Calu3 (cell line): ENCODE data around the gene GGT6. TPM values are rescaled to one million over a fixed set of nuclear protein-coding genes. Genes with fewer than 3 reads are reported as not detected.

Experiments used
- BruUV-seq: library from RNA; stranded (reverse); fragments of 400-500 nt; replicated peaks from 2 replicates; lab custom pipeline; 2021; lab: Mats Ljungman, UMichigan
- CTCF ChIA-PET: fragments of 300-600 bp; sonication (Branson Sonifier 250); formaldehyde crosslinking; loops from one replicate; lab custom pipeline; 2022; ENCODE audit warnings: antibody characterized with exemption; lab: Charles Lee
- DNase-seq: peaks from one replicate; pipeline ENCODE4 v3.0.0; 2022
- H3K27ac Mint-ChIP-seq: one replicate; pipeline ENCODE4 v1.8.0; 2022; ENCODE audit warnings: mixed read lengths; ENCODE audit not compliant: unreplicated experiment
- H3K27me3 Mint-ChIP-seq: one replicate; pipeline ENCODE4 v1.8.0; 2022; ENCODE audit warnings: mixed read lengths; ENCODE audit not compliant: unreplicated experiment
- H3K36me3 Mint-ChIP-seq: one replicate; pipeline ENCODE4 v1.8.0; 2022; ENCODE audit warnings: mild to moderate bottlenecking, moderate library complexity, mixed read lengths; ENCODE audit not compliant: insufficient read depth, unreplicated experiment
- H3K4me1 Mint-ChIP-seq: one replicate; pipeline ENCODE4 v1.8.0; 2022; ENCODE audit warnings: mild to moderate bottlenecking, low read depth, mixed read lengths; ENCODE audit not compliant: unreplicated experiment
- H3K4me3 Mint-ChIP-seq: one replicate; pipeline ENCODE4 v1.8.0; 2022; ENCODE audit warnings: mild to moderate bottlenecking, low read depth, moderate library complexity, mixed read lengths; ENCODE audit not compliant: unreplicated experiment
- H3K9me3 Mint-ChIP-seq: one replicate; pipeline ENCODE4 v1.8.0; 2022; ENCODE audit warnings: low read depth, mixed read lengths; ENCODE audit not compliant: unreplicated experiment
- CTCF ChIP-seq: fragments of 200-600 bp; IDR thresholded peaks from one replicate; pipeline ENCODE4 v1.8.0; 2022; ENCODE audit warnings: antibody characterized with exemption; ENCODE audit not compliant: unreplicated experiment
- intact Hi-C: fragments of 100-400 bp; cut with micrococcal nuclease; formaldehyde crosslinking; loops from one replicate; pipeline ENCODE4 v1.10.0; 2022; ENCODE audit not compliant: unreplicated experiment
- total RNA-seq: library from RNA; stranded (reverse); gene quantifications from 2 replicates; pipeline ENCODE4 v1.2.3, GENCODE V29; 2022

Gene GGT6
- total RNA-seq, 1 experiment from 2014 or later, result 1.1 TPM

DNA sequence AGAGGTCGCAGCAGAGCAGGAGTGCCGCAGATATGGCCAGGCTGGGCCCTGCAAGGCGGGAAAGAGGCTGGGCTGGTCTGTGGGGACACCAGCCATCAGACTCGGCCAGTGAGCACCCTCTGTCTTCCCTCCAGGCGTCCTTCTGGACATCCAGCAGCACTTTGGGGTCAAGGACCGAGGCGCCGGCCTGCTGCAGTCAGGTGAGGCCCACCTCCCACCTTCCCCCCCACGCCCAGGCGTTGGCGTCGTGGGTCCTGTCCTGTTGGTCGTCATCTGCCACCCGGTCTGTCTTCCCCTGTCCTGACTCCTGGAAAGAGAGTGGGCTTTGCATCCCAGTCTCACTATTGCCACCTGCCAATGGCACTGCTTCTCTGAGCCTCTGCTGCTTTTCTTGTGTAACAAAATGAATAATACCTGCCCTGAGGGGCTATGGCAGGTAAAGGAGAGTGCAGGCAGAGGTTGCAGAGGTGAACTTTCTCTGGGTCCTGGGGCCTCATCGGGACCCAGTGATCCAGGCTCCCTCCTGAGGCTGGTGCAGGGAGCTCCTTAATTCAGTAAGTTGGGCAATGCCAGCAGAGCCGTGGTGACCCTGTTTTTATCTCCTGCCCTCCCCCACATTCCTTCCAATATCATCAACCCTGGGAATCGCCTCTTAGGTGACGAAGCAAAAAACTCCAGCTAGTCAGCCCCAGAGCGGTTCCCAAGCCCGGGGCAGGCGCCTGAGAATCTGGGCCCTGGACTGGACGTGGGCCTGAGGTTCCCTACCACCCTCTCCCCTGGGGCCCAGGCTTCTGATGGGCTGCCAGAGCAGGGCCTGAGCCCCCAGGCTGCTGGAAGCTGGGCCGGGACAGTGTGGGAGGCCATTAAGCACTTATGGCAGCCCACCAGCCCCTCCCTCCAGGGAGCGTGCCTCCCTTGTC is 47.0 kb downstream of the GGT6 start:
- CTCF ChIA-PET, result interaction anchor here (1.5 to 1.7 kb wide), 3 partner anchors 13 to 93 kb away, joined by 5 to 7 read pairs (median 7); no protein-coding TSS in a partner anchor
- Mint-ChIP-seq H3K27ac (peak overlapping the region; percentile 74), H3K9me3 (no peaks in the 10 kb centered on the region), H3K4me3 (no peak overlapping the region), H3K4me1 (peaks cover 61% of the 10 kb centered on the region), H3K27me3 (no peaks in the 10 kb centered on the region), H3K36me3 (peaks cover 41% of the 10 kb centered on the region)
- TF ChIP-seq CTCF, result no peak
- no TSS peak for BruUV-seq
- no peak for DNase-seq
- intact Hi-C loops, result no loop called here

DNA sequence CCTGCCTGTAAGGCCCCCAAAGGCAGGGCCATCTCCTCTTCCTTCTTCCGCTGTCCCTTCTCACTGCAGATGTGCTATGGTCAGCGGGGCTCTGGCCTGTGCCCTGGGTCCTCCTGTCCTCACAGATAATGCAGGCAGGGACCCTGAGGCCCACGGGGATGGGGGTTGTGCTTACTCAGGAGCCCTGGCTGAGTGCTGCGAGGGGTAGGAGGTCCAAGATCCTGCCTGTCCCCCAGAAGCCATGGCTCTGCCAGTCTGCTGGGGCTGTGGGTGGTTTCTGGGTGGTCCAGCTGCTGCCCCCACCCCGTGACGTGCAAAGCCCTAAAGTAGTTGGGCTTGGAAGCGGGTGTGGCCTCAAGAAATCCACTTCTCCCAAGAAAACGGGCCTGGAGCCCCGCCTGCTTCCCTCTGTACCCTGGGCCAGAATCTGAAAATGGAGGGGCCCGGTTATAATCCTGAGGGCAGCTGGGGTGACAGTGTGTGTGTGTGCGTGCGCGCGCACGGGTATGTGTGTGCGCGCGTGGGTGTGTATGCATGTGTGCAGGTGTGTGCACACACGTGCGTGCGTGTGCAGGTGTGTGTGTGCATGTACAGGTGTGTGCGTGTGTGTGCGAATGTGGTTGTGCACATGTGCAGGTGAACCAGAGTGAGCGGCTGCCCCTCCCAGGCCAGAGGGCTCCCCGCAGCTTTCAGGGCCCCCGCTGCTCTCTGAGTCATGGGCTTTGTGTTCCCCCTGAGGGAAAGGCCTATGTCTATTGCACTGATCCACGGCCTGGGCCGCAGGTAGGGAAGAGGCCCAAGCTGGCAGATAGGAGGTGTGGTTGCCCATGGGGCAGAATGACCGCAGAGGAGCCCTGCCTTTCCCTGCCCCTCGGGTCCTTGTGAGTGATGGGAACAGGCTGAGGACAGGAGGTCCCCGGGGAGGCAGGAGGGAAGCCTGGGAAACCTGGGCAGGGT is 47.9 kb downstream of the GGT6 start:
- H3K4me3 Mint-ChIP-seq, result no peak overlapping the region
- H3K27me3 Mint-ChIP-seq, result no peaks in the 10 kb centered on the region
- no peak for TF ChIP-seq CTCF
- no peak for DNase-seq
- intact Hi-C loops, result no loop called here
- peaks cover 59% of the 10 kb centered on the region for H3K4me1 Mint-ChIP-seq
- H3K36me3 Mint-ChIP-seq, result peaks cover 41% of the 10 kb centered on the region
- no peak overlapping the region for H3K27ac Mint-ChIP-seq
- no TSS peak for BruUV-seq
- no peaks in the 10 kb centered on the region for H3K9me3 Mint-ChIP-seq
- CTCF ChIA-PET, result no interaction called here

DNA sequence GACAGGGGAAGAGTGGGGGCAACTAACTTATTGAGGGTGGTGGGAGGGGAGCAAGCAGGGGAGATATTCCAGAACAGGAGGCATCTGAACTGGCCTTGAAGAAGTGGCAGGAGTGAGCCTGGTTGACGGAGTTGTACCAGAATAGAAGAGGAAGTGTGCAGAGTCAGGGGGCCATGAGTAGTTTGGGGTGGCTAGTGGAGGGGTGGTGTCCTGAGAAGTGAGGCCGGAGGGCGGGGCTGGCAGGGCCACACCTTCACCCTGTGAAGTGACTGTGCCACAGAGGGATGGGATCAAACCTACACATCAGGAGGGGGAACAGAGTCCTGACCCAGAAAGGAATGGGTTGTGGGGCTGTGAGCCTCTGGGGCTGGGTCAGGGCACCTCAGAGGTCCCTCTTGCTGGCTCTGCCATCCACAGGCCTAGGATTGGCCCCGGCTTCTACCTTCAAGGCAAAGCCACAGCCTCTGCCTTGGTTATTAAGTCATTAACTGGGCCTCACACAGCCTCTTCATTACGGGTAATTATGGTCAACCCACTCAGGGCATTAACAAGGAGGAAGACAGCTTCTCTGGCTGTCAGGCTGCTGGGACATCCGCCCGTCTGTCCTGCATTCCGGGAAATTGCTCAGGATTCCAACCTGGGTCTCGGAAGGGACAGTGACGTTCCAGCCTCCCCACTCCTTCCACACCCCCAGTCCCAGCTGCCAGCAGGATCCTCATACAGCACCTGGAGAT is 49.0 kb downstream of the GGT6 start:
- no peak for DNase-seq
- Mint-ChIP-seq H3K4me3 (no peak overlapping the region), H3K36me3 (peaks cover 38% of the 10 kb centered on the region), H3K27ac (no peak overlapping the region), H3K4me1 (peaks cover 55% of the 10 kb centered on the region), H3K9me3 (no peaks in the 10 kb centered on the region), H3K27me3 (no peaks in the 10 kb centered on the region)
- CTCF ChIA-PET, result no interaction called here
- TF ChIP-seq CTCF, result no peak
- intact Hi-C loops, result no loop called here
- BruUV-seq, result no TSS peak

- no peak for TF ChIP-seq CTCF
- H3K9me3 Mint-ChIP-seq, result no peaks in the 10 kb centered on the region
- intact Hi-C loops, result no loop called here
- peaks cover 51% of the 10 kb centered on the region for H3K4me1 Mint-ChIP-seq
- no peak for DNase-seq
- CTCF ChIA-PET, result no interaction called here
- no peaks in the 10 kb centered on the region for H3K27me3 Mint-ChIP-seq
- no TSS peak for BruUV-seq
- H3K36me3 Mint-ChIP-seq, result peaks cover 37% of the 10 kb centered on the region
- no peak overlapping the region for H3K4me3 Mint-ChIP-seq
- H3K27ac Mint-ChIP-seq, result no peak overlapping the region
These were observed 49.8 kb downstream of the GGT6 start for GRCh38 chr17:4510618-4510941.
